ENCODE data around the gene ATP5F1A.

The ATP5F1A gene

GRCh38 chr18:46072959-46073358 is 25.1 kb downstream of the ATP5F1A start:
- Histone ChIP-seq H3K79me2 (ENCODE audit: insufficient read depth, low read length) (no peaks in the 10 kb centered on the region), H3K27ac (ENCODE audit: low read depth, low read length) (no peak overlapping the region), H3K36me3 (ENCODE audit: low read length) (no peaks in the 10 kb centered on the region; the same call in 1 of the 2 replicates), H3K4me3 (ENCODE audit: insufficient read depth, low read length, poor library complexity, severe bottlenecking) (no peak overlapping the region), H3K9me2 (replicated peaks; ENCODE audit: insufficient read depth, low read length) (no peaks in the 10 kb centered on the region), H3K4me2 (ENCODE audit: low read depth, low read length, poor library complexity, severe bottlenecking) (no peak overlapping the region), H3K9me3 (ENCODE audit: insufficient read depth, low read length) (no peaks in the 10 kb centered on the region), H3F3A (ENCODE audit: insufficient read depth) (peaks cover 26% of the 10 kb centered on the region; the same call in 1 of the 2 replicates), H3K27me3 (ENCODE audit: low read length) (no peaks in the 10 kb centered on the region), H3K9ac (ENCODE audit: low read length) (no peak overlapping the region), H2AFZ (ENCODE audit: low read depth, low read length, severe bottlenecking) (no peak overlapping the region), H4K20me1 (ENCODE audit: low read depth, low read length) (no peaks in the 10 kb centered on the region)
- no peak for TF ChIP-seq EZH2phosphoT487 (conservative IDR thresholded peaks at IDR 0.05; ENCODE audit: low read length)
- TF ChIP-seq CTCF (IDR thresholded peaks at IDR 0.05; ENCODE audit: insufficient read depth, low read length, poor library complexity, severe bottlenecking): no peak

- peaks cover 26% of the 10 kb centered on the region; the same call in 1 of the 2 replicates for H3F3A ChIP-seq (ENCODE audit: insufficient read depth)
- no peak overlapping the region for H3K9ac ChIP-seq (ENCODE audit: low read length)
- no peak overlapping the region for H3K4me3 ChIP-seq (ENCODE audit: insufficient read depth, low read length, poor library complexity, severe bottlenecking)
- H3K27ac ChIP-seq (ENCODE audit: low read depth, low read length): no peak overlapping the region
- H2AFZ ChIP-seq (ENCODE audit: low read depth, low read length, severe bottlenecking): no peak overlapping the region
- H3K79me2 ChIP-seq (ENCODE audit: insufficient read depth, low read length): no peaks in the 10 kb centered on the region
- H3K4me2 ChIP-seq (ENCODE audit: low read depth, low read length, poor library complexity, severe bottlenecking): no peak overlapping the region
- H3K9me3 ChIP-seq (ENCODE audit: insufficient read depth, low read length): no peaks in the 10 kb centered on the region
- H4K20me1 ChIP-seq (ENCODE audit: low read depth, low read length): no peaks in the 10 kb centered on the region
- no peaks in the 10 kb centered on the region; the same call in 1 of the 2 replicates for H3K36me3 ChIP-seq (ENCODE audit: low read length)
- TF ChIP-seq CTCF (IDR thresholded peaks at IDR 0.05; ENCODE audit: insufficient read depth, low read length, poor library complexity, severe bottlenecking) (no peak), EZH2phosphoT487 (conservative IDR thresholded peaks at IDR 0.05; ENCODE audit: low read length) (no peak)
- H3K9me2 ChIP-seq (replicated peaks; ENCODE audit: insufficient read depth, low read length): no peaks in the 10 kb centered on the region
- no peaks in the 10 kb centered on the region for H3K27me3 ChIP-seq (ENCODE audit: low read length)
Observed at GRCh38 chr18:46072376-46072867, 25.7 kb downstream of the ATP5F1A start.

GRCh38 chr18:46071653-46072375 is 26.3 kb downstream of the ATP5F1A start, which contains the start of gene PSTPIP2:
TSS of gene PSTPIP2 (minus strand) at chr18:46072260. CDS start at chr18:46072188, 72 bp downstream.
- no peak within 1 kb of the TSS for H3K9ac ChIP-seq (ENCODE audit: low read length)
- no peaks in the 10 kb centered on the region for H3K9me2 ChIP-seq (replicated peaks; ENCODE audit: insufficient read depth, low read length)
- H3K9me3 ChIP-seq (ENCODE audit: insufficient read depth, low read length): no peaks in the 10 kb centered on the region
- H3K79me2 ChIP-seq (ENCODE audit: insufficient read depth, low read length): no peaks in the 10 kb centered on the region
- H3K27me3 ChIP-seq (ENCODE audit: low read length): no peaks in the 10 kb centered on the region
- TF ChIP-seq EZH2phosphoT487 (conservative IDR thresholded peaks at IDR 0.05; ENCODE audit: low read length) (no peak), CTCF (IDR thresholded peaks at IDR 0.05; ENCODE audit: insufficient read depth, low read length, poor library complexity, severe bottlenecking) (no peak)
- H4K20me1 ChIP-seq (ENCODE audit: low read depth, low read length): no peaks in the 10 kb centered on the region
- H3K36me3 ChIP-seq (ENCODE audit: low read length): no peaks in the 10 kb centered on the region; the same call in 1 of the 2 replicates
- H3F3A ChIP-seq (ENCODE audit: insufficient read depth): peaks cover 23% of the 10 kb centered on the region; the same call in 1 of the 2 replicates
- H3K4me2 ChIP-seq (ENCODE audit: low read depth, low read length, poor library complexity, severe bottlenecking): no peak within 1 kb of the TSS
- no peak within 1 kb of the TSS for H3K4me3 ChIP-seq (ENCODE audit: insufficient read depth, low read length, poor library complexity, severe bottlenecking)
- H3K27ac ChIP-seq (ENCODE audit: low read depth, low read length): no peak within 1 kb of the TSS
- H2AFZ ChIP-seq (ENCODE audit: low read depth, low read length, severe bottlenecking): no peak within 1 kb of the TSS
